Superior temporal gyrus (tissue), 1 donor: ENCODE measurements around the gene KLHL6.
A peak's percentile ranks its signal among the peaks of the same experiment; 100 is the strongest.

ENCODE experiments used
- DNase-seq: peaks from one replicate; pipeline ENCODE4 v3.0.0-alpha.2; 2016; ENCODE audit errors: extremely low spot score

The KLHL6 gene

DNA sequence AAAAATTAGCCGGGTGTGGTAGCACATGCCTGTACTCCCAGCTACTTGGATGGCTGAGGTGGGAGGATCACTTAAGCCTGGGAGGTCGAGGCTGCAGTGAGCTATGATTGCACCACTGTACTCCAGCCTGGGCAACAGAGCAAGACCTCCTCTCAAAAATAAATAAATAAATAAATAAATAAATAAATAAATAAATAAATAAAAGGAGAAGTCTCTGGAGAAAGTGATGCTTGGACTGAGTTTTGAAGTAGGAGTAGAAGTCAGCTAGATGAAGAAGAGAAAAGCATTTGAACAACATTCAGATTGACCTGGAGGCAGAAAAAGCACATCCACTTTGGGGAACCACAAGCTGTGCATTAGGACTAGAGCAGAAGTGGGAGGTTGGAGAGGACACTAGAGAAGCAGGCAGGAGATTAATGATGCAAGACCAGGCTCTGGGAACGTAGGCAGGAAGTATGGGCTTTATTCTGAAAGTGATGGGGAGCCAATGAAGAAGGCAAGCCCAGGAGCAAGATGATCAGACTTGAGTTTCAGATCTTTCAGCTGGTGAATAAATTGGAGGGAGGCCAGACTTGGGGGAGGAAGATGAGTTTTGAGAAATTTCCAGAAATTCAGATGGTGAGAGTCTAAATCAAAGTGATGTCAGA is 48.7 kb downstream of the KLHL6 start:
- DNase-seq = no peak

GRCh38 chr3:183504597-183504996 is 50.9 kb downstream of the KLHL6 start:
- no peak for DNase-seq

DNA sequence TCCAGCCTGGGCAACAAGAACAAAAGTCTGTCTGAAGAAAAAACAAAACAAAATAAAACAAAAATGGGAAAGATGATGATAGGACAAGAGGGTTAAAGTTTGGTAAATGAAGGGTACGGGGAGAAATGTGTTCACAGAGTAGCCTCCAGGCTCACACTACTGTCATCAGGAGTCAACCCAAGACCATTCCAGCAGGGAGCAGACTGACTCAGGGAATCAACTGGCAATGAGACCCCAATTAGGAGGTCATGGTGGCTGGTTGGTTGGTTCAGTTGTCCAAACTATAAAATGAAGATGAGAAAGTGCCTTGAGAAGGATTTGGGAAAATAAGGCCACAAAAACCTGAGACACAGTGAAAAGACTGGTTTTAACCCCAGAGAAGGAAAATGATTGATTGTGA is 51.8 kb downstream of the KLHL6 start:
- no peak for DNase-seq

- peak; percentile 85 for DNase-seq
These were observed 53.0 kb downstream of the KLHL6 start for GRCh38 chr3:183502237-183503181.

- DNase-seq = no peak
These were observed 54.4 kb downstream of the KLHL6 start for GRCh38 chr3:183500981-183501704.

DNA sequence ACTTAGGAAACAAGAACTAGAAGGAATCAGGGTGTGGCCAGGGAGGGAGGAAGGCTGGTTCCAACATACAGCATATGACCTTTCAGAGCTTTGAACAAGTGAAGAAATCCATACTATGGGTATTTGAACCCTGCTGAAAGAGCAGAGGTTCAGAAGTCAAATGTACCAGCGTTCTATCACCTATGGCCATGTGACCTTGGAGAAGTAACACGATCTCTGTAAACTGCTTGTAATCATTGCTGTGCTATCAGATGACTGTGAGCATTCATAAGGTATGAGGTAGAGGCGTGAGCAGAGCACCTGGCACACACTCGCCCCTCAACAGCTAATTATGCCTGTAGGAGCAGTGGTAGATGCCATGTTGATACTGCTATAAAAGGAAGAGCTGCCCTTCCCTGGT is 55.2 kb downstream of the KLHL6 start:
- DNase-seq = no peak

DNA sequence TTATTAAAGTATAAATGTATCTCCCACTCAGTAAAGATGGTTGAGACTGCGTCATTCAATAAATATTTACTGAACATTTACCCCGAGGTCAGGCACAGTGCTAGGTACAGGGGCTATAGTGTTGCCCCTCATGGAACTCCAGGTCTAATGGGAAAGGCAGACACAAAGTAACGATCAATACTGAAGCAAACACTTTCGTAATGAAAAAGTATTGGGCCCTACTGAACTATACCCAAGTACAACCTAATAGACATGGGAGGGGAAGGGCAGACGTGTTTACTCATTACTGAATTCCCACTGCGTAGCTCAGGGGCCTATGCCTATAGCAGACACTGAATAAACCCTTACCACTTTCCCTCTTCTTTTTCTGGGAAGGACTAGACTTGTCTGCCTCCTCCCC is 56.9 kb downstream of the KLHL6 start:
- no peak for DNase-seq

GRCh38 chr3:183497313-183497712 is 58.2 kb downstream of the KLHL6 start:
- DNase-seq = no peak

DNA sequence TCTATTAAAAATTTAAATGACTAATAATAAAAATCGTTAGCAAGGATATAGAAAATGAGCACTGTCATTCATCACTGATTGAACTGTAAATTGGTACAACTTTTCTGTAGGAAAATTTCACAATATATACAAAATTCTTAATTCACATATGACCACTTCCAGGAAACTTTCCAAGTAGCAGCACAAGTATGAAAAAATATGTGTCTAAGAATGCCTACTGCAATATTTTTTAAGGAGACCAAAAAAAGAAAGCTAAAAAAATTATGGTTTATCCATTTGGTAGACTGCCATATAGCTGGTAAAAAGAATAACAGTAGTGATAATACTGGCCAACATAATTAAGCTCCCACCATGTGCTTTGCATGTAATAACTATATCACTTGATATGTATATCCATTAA is 59.2 kb downstream of the KLHL6 start:
- no peak for DNase-seq

- no peak for DNase-seq
These were observed 61.2 kb downstream of the KLHL6 start for GRCh38 chr3:183494341-183494740.

DNA sequence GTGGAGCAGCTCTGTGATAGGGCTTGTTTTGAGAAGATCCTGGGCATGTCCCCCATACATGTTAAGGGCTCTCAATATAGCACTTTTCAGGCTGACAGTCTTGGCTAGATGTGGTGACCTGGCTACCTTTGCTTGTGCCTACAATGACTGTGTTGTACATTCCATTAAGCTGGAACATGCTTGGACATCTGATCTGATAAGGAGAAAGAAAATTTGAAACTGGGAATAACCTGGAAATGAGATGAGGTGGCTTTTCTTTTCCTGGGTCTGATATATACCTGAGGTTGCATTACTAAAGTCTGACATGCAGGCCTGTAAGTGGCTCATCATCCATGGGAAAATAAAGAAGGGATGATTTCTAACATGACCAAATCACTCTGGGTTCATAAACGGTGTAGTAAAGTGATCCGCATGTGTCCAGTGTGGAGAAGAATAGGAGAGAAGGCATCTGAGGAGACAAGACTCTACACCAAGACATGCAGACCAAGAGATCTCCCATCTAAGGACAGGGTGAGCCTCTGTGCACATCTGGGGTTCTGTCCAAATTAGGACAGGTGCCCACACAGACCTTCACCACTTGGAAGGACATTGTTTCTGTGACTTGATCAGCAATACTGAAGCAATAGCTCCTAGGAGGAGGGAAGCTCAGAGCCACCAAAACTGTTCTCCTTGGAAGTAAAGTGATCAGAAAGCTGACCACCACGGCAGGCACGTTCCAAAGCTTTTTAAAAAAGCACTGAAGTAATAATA is 62.0 kb downstream of the KLHL6 start:
- no peak for DNase-seq

DNA sequence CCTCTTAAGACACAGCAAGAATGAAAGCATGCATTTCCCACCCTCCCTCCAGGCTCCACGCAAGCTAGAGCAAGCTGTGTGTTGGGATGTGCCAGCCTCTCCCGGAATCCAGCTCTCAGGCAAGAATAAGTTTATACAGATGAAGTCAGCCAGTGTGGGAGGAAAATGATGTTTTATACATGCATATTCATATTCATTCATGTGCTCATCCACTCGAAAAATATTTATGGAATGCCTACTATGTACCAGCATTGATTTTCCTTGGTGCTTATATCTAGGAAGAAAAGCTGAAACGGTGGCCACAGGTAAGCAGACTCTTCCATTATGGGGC is 62.7 kb downstream of the KLHL6 start:
- DNase-seq = no peak

DNA sequence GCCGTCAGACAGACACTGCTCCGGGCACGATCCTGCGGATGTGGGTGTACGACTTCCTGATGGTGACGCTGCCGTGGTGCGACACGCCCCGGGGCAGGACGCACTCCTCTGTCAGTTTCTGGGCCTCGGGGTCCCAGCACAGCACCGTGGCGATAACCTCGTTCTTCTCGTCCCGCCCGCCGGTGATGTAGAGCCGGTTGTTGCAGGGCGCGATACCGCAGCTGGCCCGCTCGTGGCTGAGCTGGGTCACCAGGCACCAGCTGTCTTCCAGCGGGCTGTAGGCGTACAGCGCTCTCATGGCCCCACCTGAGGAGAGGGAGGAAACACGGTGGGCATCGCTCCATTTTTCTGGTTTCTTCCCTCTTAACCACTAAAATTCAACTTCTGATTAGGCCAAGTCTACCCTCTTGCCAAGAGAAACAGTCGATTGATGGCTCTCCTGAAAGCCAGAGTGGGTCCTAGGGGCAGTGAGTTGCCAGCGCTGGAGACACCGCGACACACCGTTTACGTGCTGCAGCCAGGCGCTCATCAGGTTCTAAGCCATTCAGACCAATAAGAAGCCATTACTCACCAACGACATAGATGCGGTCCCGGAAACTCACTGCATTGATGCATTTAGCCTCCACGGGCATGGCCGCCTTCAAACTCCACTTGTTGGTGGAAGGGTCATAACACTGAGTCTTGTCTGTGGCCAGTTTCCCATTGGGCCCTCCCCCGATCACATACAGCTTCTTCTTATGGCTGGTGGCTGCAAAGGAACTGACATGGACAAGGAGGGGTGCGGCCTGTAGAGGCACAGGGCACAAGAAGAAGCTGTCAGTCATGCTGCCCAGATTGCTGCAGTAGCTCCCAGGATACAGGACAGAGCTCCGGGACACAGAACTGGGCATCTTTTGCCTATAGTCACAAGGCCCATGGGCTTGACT is 63.3 kb downstream of the KLHL6 start:
- DNase-seq = no peak

GRCh38 chr3:183491109-183491922 is 64.2 kb downstream of the KLHL6 start:
- DNase-seq = no peak

DNA sequence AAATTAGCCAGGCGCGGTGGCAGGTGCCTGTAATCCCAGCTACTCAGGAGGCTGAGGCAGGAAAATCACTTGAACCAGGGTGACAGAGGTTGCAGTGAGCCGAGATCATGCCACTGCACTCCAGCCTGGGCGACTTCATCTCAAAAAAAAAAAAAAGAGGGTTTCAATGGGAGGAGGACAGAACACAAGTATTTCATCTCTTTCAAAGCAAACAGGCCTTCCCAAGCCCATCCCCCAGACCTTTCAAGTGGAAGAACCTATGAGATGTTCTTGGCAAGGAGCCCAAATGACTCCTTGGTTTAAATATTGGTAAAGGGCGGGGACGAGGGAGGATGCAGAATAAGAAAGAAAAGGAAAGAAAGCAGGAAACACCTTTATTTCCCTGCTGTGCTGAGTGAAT is 64.9 kb downstream of the KLHL6 start:
- DNase-seq = no peak

GRCh38 chr3:183490211-183490601 is 65.3 kb downstream of the KLHL6 start:
- no peak for DNase-seq

- no peak for DNase-seq
These were observed 65.9 kb downstream of the KLHL6 start for GRCh38 chr3:183489455-183490210.

DNA sequence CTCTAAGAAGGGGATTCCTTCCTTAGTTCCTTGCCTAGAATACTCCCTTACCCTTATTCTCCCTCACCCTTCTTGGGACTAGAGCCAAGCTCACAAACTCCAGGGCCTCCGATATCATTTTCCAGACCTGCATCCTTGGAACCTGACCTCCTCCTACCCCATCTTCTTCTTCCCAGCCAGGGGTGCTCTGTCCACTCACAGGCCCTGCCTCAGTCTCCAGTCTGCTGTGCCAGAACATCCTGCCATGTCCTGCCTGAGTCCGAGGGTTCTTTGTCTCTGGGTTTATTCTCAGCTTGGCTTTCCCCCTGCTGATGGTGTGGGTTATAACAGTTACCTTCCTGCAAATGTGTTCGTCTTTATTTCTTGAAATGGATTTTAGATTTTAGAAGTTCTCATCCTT is 67.2 kb downstream of the KLHL6 start:
- DNase-seq = no peak

GRCh38 chr3:183487896-183488295 is 67.6 kb downstream of the KLHL6 start:
- DNase-seq = no peak
